K562 (cell line): ENCODE results near the gene FAM83B. TPM values are rescaled to one million over a fixed set of nuclear protein-coding genes. Genes with fewer than 3 reads are reported as not detected.

Experiments
- ATAC-seq: fragments of 200-7000 bp; cut with Tn5 transposase; 3 replicates; pipeline ENCODE4 v1.9.1; 2020; ENCODE audit warnings: moderate library complexity
- BruUV-seq: library from RNA; stranded (reverse); fragments of 400-500 nt; replicated peaks from 2 replicates; lab custom pipeline; 2021; lab: Mats Ljungman, UMichigan
- CTCF ChIA-PET: fragments of 300-600 bp; formaldehyde crosslinking; extraction: SDS; loops from one replicate; lab custom pipeline; 2021; ENCODE audit warnings: low intra/inter-chr PET ratio; lab: Yijun Ruan, JAX
- POLR2A ChIA-PET: fragments of 300-600, 350-650 bp; sonication (Branson Sonifier 250); formaldehyde crosslinking; extraction: SDS; loops from one replicate; lab custom pipeline; 2021; ENCODE audit warnings: antibody characterized with exemption, inconsistent platforms; lab: Yijun Ruan, JAX
- DNase-seq, 4 experiments: peaks; one replicate each; pipeline versions ENCODE4 v3.0.0 to v3.0.0-alpha.2; 2011 to 2018; ENCODE audit warnings: low spot score in 3 of 4, mixed read lengths in 3 of 4; ENCODE audit errors: extremely low read depth in 1 of 4
- FAIRE-seq: peaks from 2 replicates; lab custom pipeline; 2011; peaks lifted over from hg19 to GRCh38; lab: Jason Lieb, UNC
- H2AFZ ChIP-seq: 2 replicates; pipeline ENCODE4 v1.6.0; 2011; ENCODE audit warnings: low read depth, low read length, control low read depth, inconsistent platforms
- H3K27ac ChIP-seq: fragments of 200-600 bp; 3 replicates; pipeline ENCODE4 v1.8.0; 2011; ENCODE audit warnings: low read depth, mild to moderate bottlenecking, control low read depth, inconsistent platforms, low read length, moderate library complexity, mixed read lengths; ENCODE audit errors: extremely low read depth
- H3K27me3 ChIP-seq, 2 experiments: fragments of 300-600 bp in 1 of 2; 2 replicates in 1 of 2; 3 replicates in 1 of 2; pipeline versions ENCODE4 v1.6.0 to v1.8.0; 2011; ENCODE audit warnings: inconsistent platforms in 2 of 2, low read length in 2 of 2, mild to moderate bottlenecking in 1 of 2, mixed read lengths in 1 of 2, moderate library complexity in 1 of 2; ENCODE audit not compliant: control insufficient read depth in 2 of 2, insufficient read depth in 2 of 2
- H3K36me3 ChIP-seq: fragments of 300-600 bp; 3 replicates; pipeline ENCODE4 v1.8.0; 2011; ENCODE audit warnings: mild to moderate bottlenecking, low read length, inconsistent platforms; ENCODE audit not compliant: control insufficient read depth, insufficient read depth
- H3K4me1 ChIP-seq, 2 experiments: fragments of 200-600 bp in 1 of 2; replicated peaks in 1 of 2; 2 replicates in 1 of 2; 3 replicates in 1 of 2; pipeline versions ENCODE4 v1.5.1 to v1.8.0; 2011; ENCODE audit warnings: inconsistent platforms in 2 of 2, low read length in 2 of 2, mild to moderate bottlenecking in 1 of 2, mixed read lengths in 1 of 2, moderate library complexity in 1 of 2; ENCODE audit not compliant: control insufficient read depth in 2 of 2, insufficient read depth in 2 of 2
- H3K4me2 ChIP-seq: 2 replicates; pipeline ENCODE4 v1.6.1; 2011; ENCODE audit warnings: low read length, control low read depth, inconsistent platforms, mixed read lengths; ENCODE audit not compliant: insufficient read depth
- H3K4me3 ChIP-seq: fragments of 200-600 bp; sonication (generic), shearing (Covaris generic); 2 replicates; pipeline ENCODE4 v1.5.1; 2016; ENCODE audit warnings: control low read depth, inconsistent platforms
- H3K79me2 ChIP-seq: fragments of 200-600 bp; 3 replicates; pipeline ENCODE4 v1.8.0; 2011; ENCODE audit warnings: low read length, inconsistent platforms; ENCODE audit not compliant: control insufficient read depth, insufficient read depth
- H3K9ac ChIP-seq, 2 experiments: 2 replicates each; pipeline versions ENCODE4 v1.6.0 to v1.6.1; 2011; ENCODE audit warnings: low read depth in 2 of 2, low read length in 2 of 2, control low read depth in 1 of 2, inconsistent platforms in 1 of 2, mild to moderate bottlenecking in 1 of 2, mixed read lengths in 1 of 2; ENCODE audit not compliant: insufficient read depth in 1 of 2
- H3K9me1 ChIP-seq: one replicate; pipeline ENCODE4 v1.6.0; 2011; ENCODE audit warnings: inconsistent platforms, mild to moderate bottlenecking, low read length, moderate library complexity; ENCODE audit not compliant: control insufficient read depth, insufficient read depth
- H3K9me3 ChIP-seq: replicated peaks from 2 replicates; pipeline ENCODE4 v1.5.1; 2011; ENCODE audit warnings: low read depth, low read length, inconsistent platforms; ENCODE audit not compliant: control insufficient read depth, insufficient read depth
- H4K20me1 ChIP-seq: replicated peaks from 2 replicates; pipeline ENCODE4 v1.6.1; 2011; ENCODE audit warnings: low read length, inconsistent platforms, mixed read lengths; ENCODE audit not compliant: control insufficient read depth, insufficient read depth
- POLR2G ChIP-seq: fragments of 200-400 bp; formaldehyde crosslinking; IDR thresholded peaks from 2 replicates; pipeline ENCODE4 v1.6.1; 2017; ENCODE audit warnings: low read depth, mild to moderate bottlenecking, antibody characterized with exemption, low read length, moderate library complexity
- SRSF1 ChIP-seq: fragments of 200-400 bp; formaldehyde crosslinking; IDR thresholded peaks from 2 replicates; pipeline ENCODE4 v1.6.1; 2017; ENCODE audit warnings: mild to moderate bottlenecking, low read depth, low read length, moderate library complexity
- TCF7 ChIP-seq: sonication (generic); IDR thresholded peaks from 2 replicates; pipeline ENCODE4 v1.6.1; 2016; ENCODE audit warnings: antibody characterized with exemption, borderline replicate concordance
- WGBS: fragments of 100-300 bp; shearing (Covaris generic); methylation state at CpG from one replicate; pipeline ENCODE4 v1.1.6; 2016; ENCODE audit warnings: low coverage, mixed read lengths; ENCODE audit not compliant: insufficient coverage; ENCODE audit errors: missing lambda C conversion rate; 5-methylcytosine and 5-hydroxymethylcytosine counted together
- in situ Hi-C: fragments of 300-500 bp; cut with MboI; formaldehyde crosslinking; loops from 4 replicates; pipeline ENCODE4 v1.15.0; 2018; ENCODE audit warnings: inconsistent platforms, mixed read lengths
- intact Hi-C: fragments of 100-400 bp; cut with micrococcal nuclease; formaldehyde crosslinking; loops from 2 replicates; pipeline ENCODE4 v1.14.2; 2022
- polyA plus RNA-seq, 8 experiments: library from polyadenylated mRNA; depleted of rRNA in 4 of 8; stranded (reverse) in 5 of 8; unstranded in 3 of 8; fragments of >200 nt; fragmentation: Nextera tagmentation in 2 of 8; fragmentation: Illumina TruSeq in 1 of 8; extraction: Ambion mirVana in 2 of 8; extraction: Trizol in 1 of 8; gene quantifications; 2 replicates each; pipeline versions ENCODE4 v1.2.1 to v1.2.3, GENCODE V29; 2011 to 2014; ENCODE audit warnings: inconsistent platforms in 1 of 8, missing spikeins in 1 of 8
- total RNA-seq, 7 experiments: library from RNA; depleted of rRNA in 6 of 7; stranded (reverse); fragments of >200 nt in 6 of 7; fragmentation: Illumina TruSeq in 2 of 7; extraction: Trizol in 2 of 7; gene quantifications; 2 replicates each; pipeline versions ENCODE4 v1.2.1 to v1.2.3, GENCODE V29; 2011 to 2021; ENCODE audit warnings: low replicate concordance in 1 of 7

FAM83B gene
- total and polyA plus RNA-seq, 9 of the 15 experiments (the other 6 are each of a cell fraction or from before 2014, with no cell fraction given): not detected

GRCh38 chr6:54899986-54900385, 53.4 kb downstream of the FAM83B start:
- intact Hi-C loops: no loop called here
- Histone ChIP-seq H3K9me1 (no peaks in the 10 kb centered on the region), H3K36me3 (no peaks in the 10 kb centered on the region), H3K4me1 (no peaks in the 10 kb centered on the region), H3K79me2 (no peaks in the 10 kb centered on the region), H4K20me1 (no peaks in the 10 kb centered on the region), H2AFZ (no peak overlapping the region), H3K9me3 (no peaks in the 10 kb centered on the region), H3K4me3 (no peak overlapping the region), H3K27me3 (no peaks in the 10 kb centered on the region), H3K4me2 (no peak overlapping the region), H3K9ac (no peak overlapping the region), H3K27ac (no peak overlapping the region)
- ATAC-seq (no peak), FAIRE-seq (no peak), DNase-seq (no peak)
- BruUV-seq: no TSS peak
- TF ChIP-seq TCF7: no peak
- no peak for TF ChIP-seq POLR2G
- ChIA-PET POLR2A (no interaction called here), CTCF (no interaction called here)
- in situ Hi-C loops: no loop called here

GRCh38 chr6:54900666-54901065, 54.1 kb downstream of the FAM83B start:
- no peaks in the 10 kb centered on the region for H3K9me1 ChIP-seq
- no peak overlapping the region for H2AFZ ChIP-seq
- WGBS: 3% methylated on average over 2 of the region's 2 CpGs
- no peaks in the 10 kb centered on the region for H4K20me1 ChIP-seq
- DNase-seq (no peak), ATAC-seq (no peak)
- CTCF ChIA-PET: no interaction called here
- no peak overlapping the region for H3K27ac ChIP-seq
- POLR2A ChIA-PET: no interaction called here
- H3K4me3 ChIP-seq: no peak overlapping the region
- no peaks in the 10 kb centered on the region for H3K27me3 ChIP-seq
- no peaks in the 10 kb centered on the region for H3K9me3 ChIP-seq
- H3K4me2 ChIP-seq: no peak overlapping the region
- H3K9ac ChIP-seq: no peak overlapping the region
- no peaks in the 10 kb centered on the region for H3K36me3 ChIP-seq
- in situ Hi-C loops: no loop called here
- intact Hi-C loops: no loop called here
- no peak for TF ChIP-seq SRSF1
- TF ChIP-seq, all 486 proteins: peak for 0
- no peaks in the 10 kb centered on the region for H3K4me1 ChIP-seq
- no peak for FAIRE-seq
- no TSS peak for BruUV-seq
- H3K79me2 ChIP-seq: no peaks in the 10 kb centered on the region
